RWPE2 (cell line): ENCODE results near the gene STIP1.

Source experiments
- ATAC-seq: fragments of 200-7000 bp; cut with Tn5 transposase; 3 replicates; pipeline ENCODE4 v1.9.1; 2021; ENCODE audit warnings: low read depth
- DNase-seq: peaks from one replicate; pipeline ENCODE4 v3.0.0-alpha.2; 2020; ENCODE audit warnings: low spot score
- H3K27ac ChIP-seq: fragments of 450-650 bp; 2 replicates; pipeline ENCODE4 v1.5.1; 2017; ENCODE audit warnings: mild to moderate bottlenecking; ENCODE audit not compliant: poor library complexity, severe bottlenecking
- H3K27me3 ChIP-seq: fragments of 250-450 bp; sonication (Bioruptor Pico); 2 replicates; pipeline ENCODE4 v1.5.1; 2021; ENCODE audit warnings: mild to moderate bottlenecking, moderate library complexity; ENCODE audit not compliant: insufficient read depth, poor library complexity, severe bottlenecking
- H3K36me3 ChIP-seq: fragments of 250-450 bp; sonication (Bioruptor Pico); 2 replicates; pipeline ENCODE4 v1.5.1; 2020; ENCODE audit warnings: low read depth, mild to moderate bottlenecking, moderate library complexity
- H3K4me1 ChIP-seq: fragments of 250-450 bp; sonication (Bioruptor Pico); 2 replicates; pipeline ENCODE4 v1.5.1; 2021; ENCODE audit warnings: mild to moderate bottlenecking, moderate library complexity; ENCODE audit not compliant: insufficient read depth, poor library complexity, severe bottlenecking
- H3K4me3 ChIP-seq: fragments of 250-450 bp; sonication (Bioruptor Pico); 2 replicates; pipeline ENCODE4 v1.5.1; 2021; ENCODE audit warnings: mild to moderate bottlenecking, moderate library complexity; ENCODE audit not compliant: severe bottlenecking
- H3K9me3 ChIP-seq: fragments of 250-450 bp; sonication (Bioruptor Pico); 2 replicates; pipeline ENCODE4 v1.5.1; 2021; ENCODE audit warnings: mild to moderate bottlenecking, moderate library complexity; ENCODE audit not compliant: severe bottlenecking
- CTCF ChIP-seq: fragments of 450-650 bp; IDR thresholded peaks from one replicate; pipeline ENCODE4 v1.5.1; 2017; ENCODE audit warnings: mild to moderate bottlenecking, moderate library complexity; ENCODE audit not compliant: poor library complexity, severe bottlenecking

STIP1 gene

GRCh38 chr11:64185693-64186491, at the start of gene STIP1:
TSS of gene STIP1 (plus strand) at chr11:64186171. CDS start at chr11:64186262, 91 bp downstream.
- H3K4me1 ChIP-seq: peaks cover 8% of the 10 kb centered on the region
- no peaks in the 10 kb centered on the region for H3K9me3 ChIP-seq
- ATAC-seq: peak; percentile 93
- DNase-seq: peak; percentile 98
- TF ChIP-seq CTCF: peak; percentile 27
- H3K4me3 ChIP-seq: peak within 1 kb of the TSS; percentile 48
- H3K36me3 ChIP-seq: peaks cover 25% of the 10 kb centered on the region
- peak within 1 kb of the TSS; percentile 75 for H3K27ac ChIP-seq
- no peaks in the 10 kb centered on the region for H3K27me3 ChIP-seq

GRCh38 chr11:64136765-64137441, 49.1 kb upstream of the STIP1 start:
- Histone ChIP-seq H3K4me1 (no peaks in the 10 kb centered on the region), H3K27me3 (no peaks in the 10 kb centered on the region), H3K4me3 (no peak overlapping the region), H3K36me3 (no peaks in the 10 kb centered on the region), H3K9me3 (no peaks in the 10 kb centered on the region), H3K27ac (no peak overlapping the region)
- ATAC-seq: no peak
- no peak for TF ChIP-seq CTCF
- DNase-seq: peak; percentile 64

- no peak overlapping the region for H3K4me3 ChIP-seq
- no peaks in the 10 kb centered on the region for H3K9me3 ChIP-seq
- no peak overlapping the region for H3K27ac ChIP-seq
- DNase-seq (no peak), ATAC-seq (no peak)
- no peaks in the 10 kb centered on the region for H3K27me3 ChIP-seq
- no peaks in the 10 kb centered on the region for H3K36me3 ChIP-seq
- H3K4me1 ChIP-seq: no peaks in the 10 kb centered on the region
- TF ChIP-seq CTCF: no peak
Observed at GRCh38 chr11:64138398-64138797, 47.6 kb upstream of the STIP1 start.

GRCh38 chr11:64139049-64139448, 46.9 kb upstream of the STIP1 start:
- TF ChIP-seq CTCF: no peak
- no peak overlapping the region for H3K27ac ChIP-seq
- ATAC-seq: no peak
- H3K9me3 ChIP-seq: no peaks in the 10 kb centered on the region
- no peaks in the 10 kb centered on the region for H3K27me3 ChIP-seq
- no peaks in the 10 kb centered on the region for H3K4me1 ChIP-seq
- DNase-seq: peak; percentile 38
- no peak overlapping the region for H3K4me3 ChIP-seq
- no peaks in the 10 kb centered on the region for H3K36me3 ChIP-seq
